Non-pigmented ciliary epithelial cell (primary cell): Measurements from ENCODE around the gene ARMH3.

ENCODE experiments used
- DNase-seq: peaks from one replicate; pipeline ENCODE4 v3.0.0-alpha.2; 2010; ENCODE audit warnings: low read depth

Gene ARMH3

DNA sequence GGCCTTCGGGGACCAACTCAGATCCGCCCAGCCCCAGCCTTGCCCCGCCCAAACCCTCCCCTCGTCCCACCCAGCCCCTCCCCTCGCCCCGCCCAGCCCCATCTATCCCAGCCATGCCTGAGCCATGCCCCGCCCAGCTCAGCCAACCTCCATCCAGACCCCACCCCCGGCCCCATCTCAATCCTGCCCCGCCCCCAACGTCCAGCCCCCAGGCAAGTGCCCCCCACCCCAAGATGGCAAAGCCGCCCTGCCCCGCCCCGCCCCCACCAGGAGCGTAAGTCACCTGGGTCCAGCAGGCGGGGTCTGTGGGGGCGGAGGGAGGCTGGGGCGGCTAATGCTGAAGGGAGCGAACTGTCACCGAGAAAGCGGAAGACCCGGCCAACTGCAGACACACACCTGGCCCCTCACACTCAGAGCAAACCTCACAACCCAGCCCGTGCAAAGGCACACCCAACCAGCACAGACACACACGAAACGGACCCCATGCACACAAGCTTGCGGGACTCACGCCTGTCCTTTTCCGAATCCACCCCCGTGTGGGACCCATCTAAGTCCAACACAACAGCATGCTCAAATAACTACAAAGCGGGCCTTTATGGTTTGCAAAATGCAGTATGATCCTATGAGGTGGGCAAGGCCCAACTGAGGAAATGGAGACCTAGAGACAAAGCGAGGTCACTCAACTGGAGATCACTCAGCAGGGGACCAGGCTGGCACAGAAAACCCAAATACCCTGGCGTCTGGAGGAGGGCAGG lies 226.2 kb downstream of the ARMH3 start:
- DNase-seq: no peak

DNA sequence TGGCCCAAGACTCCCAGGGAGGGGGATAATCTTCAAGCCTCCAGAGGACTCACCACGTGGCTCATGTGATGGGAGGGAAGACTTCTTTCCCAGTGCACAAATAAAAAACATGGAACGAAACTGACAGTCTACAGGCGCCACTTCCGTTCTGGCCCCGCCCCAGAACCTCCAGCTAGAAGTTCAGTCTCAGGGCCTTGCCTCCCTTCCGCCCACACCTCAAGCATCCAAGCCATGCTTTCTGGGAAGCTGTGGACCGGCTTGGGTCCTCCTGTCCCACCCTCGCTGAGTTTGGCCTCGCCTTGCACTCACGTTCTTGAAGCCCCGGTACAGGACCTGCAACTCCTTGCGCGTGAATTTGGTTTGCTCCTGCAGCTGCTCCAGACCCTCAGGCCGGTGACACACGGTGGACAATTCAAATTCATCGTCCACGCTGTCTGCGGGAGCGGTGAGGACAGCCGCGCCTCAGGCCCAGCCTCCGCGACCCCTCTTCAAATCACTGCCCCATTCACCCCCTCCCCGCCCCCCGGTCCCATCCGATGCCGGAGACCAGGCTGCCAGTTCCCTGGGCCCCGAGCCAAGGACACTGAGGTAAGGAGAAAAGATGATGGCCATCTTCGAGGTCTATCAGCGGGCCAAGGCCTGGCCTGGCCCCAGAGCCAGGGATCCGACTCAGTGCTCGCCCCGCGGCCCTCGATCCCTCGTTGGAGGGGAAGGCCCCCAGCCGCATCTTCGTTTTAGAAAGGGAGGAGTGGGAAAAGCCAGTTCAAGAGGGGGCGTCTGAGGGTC lies 227.0 kb downstream of the ARMH3 start:
- no peak for DNase-seq

GRCh38 chr10:101827919-101828600 lies 227.9 kb downstream of the ARMH3 start:
- DNase-seq: no peak

DNA sequence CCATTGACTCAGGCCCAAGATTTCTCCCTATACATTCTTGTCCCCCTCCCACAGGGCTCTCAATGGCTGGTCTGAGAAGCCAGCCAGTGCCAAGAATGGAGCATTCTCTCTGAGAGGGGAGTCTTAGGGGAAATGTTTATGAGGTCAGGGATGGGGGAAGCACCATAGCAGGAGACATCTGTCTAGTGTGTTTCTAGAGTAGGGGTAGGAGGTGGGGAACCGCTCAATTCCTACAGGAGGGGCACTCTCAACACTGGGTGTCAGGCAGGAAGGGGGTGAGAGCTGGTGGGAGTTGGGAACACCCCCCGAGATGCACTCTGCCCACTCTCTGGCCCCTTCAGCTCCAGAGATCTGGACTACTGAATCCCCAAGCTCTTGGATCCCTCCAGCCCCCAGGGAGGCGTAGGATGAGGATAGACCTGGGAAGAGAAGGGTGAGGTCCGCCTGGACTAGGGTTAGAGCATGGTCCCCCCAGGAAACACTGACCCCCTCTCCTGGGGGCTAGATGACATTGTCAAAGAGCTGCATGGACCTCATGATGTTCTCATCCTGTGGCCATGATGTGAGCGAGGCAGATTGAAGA lies 229.0 kb downstream of the ARMH3 start:
- DNase-seq: no peak

DNA sequence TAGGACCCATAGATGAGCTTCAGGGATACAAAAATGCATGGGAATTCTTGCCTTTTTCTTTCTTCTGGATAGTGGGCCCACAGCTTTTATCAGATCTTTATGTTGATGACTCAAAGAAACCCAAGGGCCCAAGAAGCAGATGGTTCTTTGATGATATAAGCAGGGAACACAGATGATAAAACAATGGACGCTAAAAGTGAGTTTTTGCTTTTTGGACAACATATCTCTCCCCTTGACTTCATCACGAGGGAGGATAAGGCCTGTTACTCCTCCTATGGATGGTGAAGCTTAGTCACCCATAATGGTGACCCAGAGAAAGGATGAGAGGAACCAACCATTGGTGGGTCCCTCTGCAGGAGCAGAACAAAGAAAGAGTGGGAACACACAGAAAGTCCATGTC lies 231.2 kb downstream of the ARMH3 start:
- DNase-seq: no peak

- DNase-seq: no peak
These were observed 236.9 kb downstream of the ARMH3 start for GRCh38 chr10:101818872-101819633.

GRCh38 chr10:101818119-101818871 lies 237.7 kb downstream of the ARMH3 start, which contains the start of gene OGA:
Gene OGA (minus strand): TSS chr10:101818444. CDS start chr10:101818022, 422 bp downstream.
- DNase-seq: peak; percentile 100

DNA sequence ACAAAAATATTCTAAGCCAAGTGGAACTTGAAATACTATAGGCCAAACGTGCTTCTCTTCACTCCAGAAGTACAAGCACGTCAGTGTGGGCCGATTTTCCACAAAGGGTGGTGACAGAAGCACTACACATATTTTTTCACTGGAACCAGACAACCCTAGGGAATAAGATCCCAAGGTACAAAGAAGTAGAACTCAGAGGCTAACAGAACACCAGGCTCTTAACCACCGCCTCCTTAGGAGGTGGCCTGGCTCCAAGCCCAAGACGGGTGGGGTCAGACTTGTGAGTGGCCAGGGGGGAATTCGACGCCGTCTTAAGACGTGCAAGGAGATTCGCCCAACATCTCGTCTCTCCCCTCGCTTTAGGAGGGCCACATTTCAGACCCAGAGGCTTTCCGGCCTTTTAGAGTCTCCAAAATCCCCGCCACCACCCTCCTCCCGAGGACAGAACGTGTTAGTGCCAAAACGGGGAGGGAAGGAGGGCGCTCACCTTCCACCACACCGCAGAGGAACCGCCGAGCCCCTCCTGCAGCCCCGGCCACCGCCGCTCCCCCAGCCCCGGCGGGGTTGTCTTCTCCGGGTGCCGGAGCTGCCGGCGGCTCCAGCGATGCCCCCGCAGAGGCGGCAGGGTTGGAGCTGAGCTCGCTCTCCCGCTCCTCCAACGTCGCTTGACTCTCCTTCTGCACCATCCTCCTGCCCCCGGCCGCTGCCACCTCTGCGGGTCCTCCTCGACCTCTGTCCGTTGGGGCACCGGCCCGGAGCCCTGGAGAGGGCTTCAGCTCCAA lies 238.4 kb downstream of the ARMH3 start:
- DNase-seq: peak; percentile 83

- no peak for DNase-seq
These were observed 239.0 kb downstream of the ARMH3 start for GRCh38 chr10:101816913-101817336.

DNA sequence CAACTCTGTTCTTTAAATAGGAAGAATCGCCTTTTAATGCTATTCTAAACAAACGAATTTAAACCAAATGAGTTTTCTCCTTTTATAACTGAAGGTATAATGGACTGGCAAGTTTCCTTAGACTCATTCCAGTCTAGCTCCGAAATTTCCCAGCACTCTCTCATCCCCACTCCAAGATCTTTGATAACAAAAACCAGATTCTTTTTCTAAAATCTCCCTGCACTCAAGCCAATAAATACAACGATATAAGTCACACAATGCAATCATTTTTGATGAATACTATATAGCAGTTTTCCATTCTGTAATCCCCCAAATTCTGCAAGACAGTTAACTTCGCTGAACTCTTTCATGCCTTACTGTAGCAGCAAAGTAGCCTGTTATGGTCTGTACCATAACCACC lies 239.6 kb downstream of the ARMH3 start:
- DNase-seq: no peak

- no peak for DNase-seq
These were observed 241.4 kb downstream of the ARMH3 start for GRCh38 chr10:101814466-101815071.

DNA sequence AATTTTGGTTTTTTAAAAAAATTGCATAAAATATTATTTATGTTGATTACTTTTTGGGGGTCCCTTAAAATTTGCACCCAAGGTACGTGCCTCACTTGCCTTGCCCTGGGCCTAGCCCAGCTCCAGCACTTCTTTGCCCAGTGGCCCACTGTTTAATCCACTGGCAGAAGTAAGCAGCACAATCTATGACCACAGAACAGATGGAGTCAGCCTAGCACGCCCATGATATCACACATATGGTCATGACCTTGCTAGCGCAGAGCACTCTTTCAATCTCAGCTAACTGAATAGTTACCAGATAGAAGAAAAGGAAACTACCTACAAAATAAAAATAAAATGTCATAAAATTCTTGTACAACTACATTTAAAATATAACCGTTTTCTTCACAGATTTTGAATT lies 243.4 kb downstream of the ARMH3 start:
- no peak for DNase-seq

DNA sequence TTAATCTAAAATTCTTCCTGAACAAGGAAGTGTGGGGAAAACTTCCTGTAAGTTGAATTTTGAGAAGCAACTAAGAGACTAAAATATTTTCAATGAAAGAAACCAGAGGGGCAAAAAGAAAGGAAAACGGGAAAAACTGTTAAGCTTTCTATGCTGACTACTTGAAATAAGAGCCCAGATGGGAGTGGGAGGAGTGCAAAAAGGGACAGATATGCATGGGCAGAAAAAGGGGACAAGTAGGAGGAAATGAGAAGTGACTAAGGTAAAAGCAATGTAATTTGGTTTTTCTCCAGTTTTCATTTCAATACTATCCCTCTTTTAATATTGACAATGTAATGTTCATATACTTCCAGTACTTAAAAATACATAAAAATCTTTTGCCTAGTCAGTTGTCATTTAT lies 248.8 kb downstream of the ARMH3 start:
- DNase-seq: no peak

GRCh38 chr10:101803511-101803910 lies 252.5 kb downstream of the ARMH3 start:
- no peak for DNase-seq

GRCh38 chr10:101797403-101798059 lies 258.4 kb downstream of the ARMH3 start:
- DNase-seq: no peak
